HepG2 (cell line): ENCODE measurements around the gene SYNPO2L. TPM values are rescaled to one million over a fixed set of nuclear protein-coding genes. Genes with fewer than 3 reads are reported as not detected.

Experiments
- ATF7 ChIP-seq, 2 experiments: fragments of 450-650 bp in 1 of 2; sonication (generic) in 1 of 2; formaldehyde crosslinking in 1 of 2; IDR thresholded peaks; 2 replicates each; pipeline versions ENCODE4 v1.4.0 to v1.6.1; 2016 to 2020; ENCODE audit warnings: antibody characterized with exemption in 1 of 2, mild to moderate bottlenecking in 1 of 2, missing genetic modification reagents in 1 of 2
- BATF2 ChIP-seq: sonication (generic); formaldehyde crosslinking; IDR thresholded peaks from 2 replicates; pipeline ENCODE4 v1.8.0; 2022; ENCODE audit warnings: mild to moderate bottlenecking, missing genetic modification reagents, moderate library complexity
- GFI1 ChIP-seq: sonication (generic); formaldehyde crosslinking; IDR thresholded peaks from 2 replicates; pipeline ENCODE4 v1.5.0; 2020; ENCODE audit warnings: missing genetic modification reagents, mild to moderate bottlenecking, borderline replicate concordance
- HNF4G ChIP-seq, 2 experiments: sonication (generic) in 1 of 2; formaldehyde crosslinking in 1 of 2; IDR thresholded peaks; 2 replicates each; pipeline versions ENCODE4 v1.4.0 to v1.6.1; 2011 to 2020; ENCODE audit warnings: borderline replicate concordance in 2 of 2, low read depth in 2 of 2, mild to moderate bottlenecking in 2 of 2, low read length in 1 of 2, missing genetic modification reagents in 1 of 2, moderate library complexity in 1 of 2
- HOXA7 ChIP-seq: sonication (generic); formaldehyde crosslinking; IDR thresholded peaks from 2 replicates; pipeline ENCODE4 v1.8.1; 2022; ENCODE audit warnings: mild to moderate bottlenecking, missing genetic modification reagents, moderate library complexity
- polyA plus RNA-seq, 8 experiments: library from polyadenylated mRNA; depleted of rRNA in 3 of 8; stranded (reverse) in 7 of 8; unstranded in 1 of 8; fragments of >200 nt; fragmentation: Illumina TruSeq in 4 of 8; extraction: Trizol in 4 of 8; gene quantifications; 2 replicates each; pipeline versions ENCODE4 v1.2.1 to v1.2.3, GENCODE V29; 2011 to 2016; ENCODE audit warnings: low read depth in 4 of 8, missing spikeins in 1 of 8, mixed read lengths in 1 of 8; ENCODE audit not compliant: insufficient read depth in 1 of 8
- total RNA-seq, 5 experiments: library from RNA; depleted of rRNA; stranded (reverse); fragments of >200 nt; fragmentation: Illumina TruSeq; extraction: Trizol; gene quantifications; 2 replicates each; pipeline ENCODE4 v1.2.3, GENCODE V29; 2016; ENCODE audit warnings: low read depth in 1 of 5
- TF ChIP-seq, protein P1 (sequence below): sonication (generic); formaldehyde crosslinking; IDR thresholded peaks from 2 replicates; pipeline ENCODE4 v1.4.0; 2020; ENCODE audit warnings: missing genetic modification reagents, low read depth, mild to moderate bottlenecking, borderline replicate concordance
- TF ChIP-seq, protein P2 (sequence below): IDR thresholded peaks from 2 replicates; pipeline ENCODE4 v1.6.1; 2016; ENCODE audit warnings: missing biosample characterization, missing genetic modification reagents, low read depth

SYNPO2L gene
- total and polyA plus RNA-seq, 2 of the 13 experiments (the other 11 are each of a cell fraction or from before 2014, with no cell fraction given) = not detected

GRCh38 chr10:73641328-73642060, 14.3 kb downstream of the SYNPO2L start, which contains the start of gene MYOZ1 (continued):
- TF ChIP-seq HOXA7 (no peak), HNF4G (IDR thresholded peaks at IDR 0.05; ENCODE audit: borderline replicate concordance, low read depth, low read length) (no peak), HNF4G (CRISPR knock-in tag; IDR thresholded peaks at IDR 0.05; ENCODE audit: borderline replicate concordance, low read depth) (no peak), BATF2 (CRISPR knock-in tag) (no peak), ATF7 (IDR thresholded peaks at IDR 0.05) (no peak), ATF7 (CRISPR knock-in tag; IDR thresholded peaks at IDR 0.05) (no peak), GFI1 (CRISPR knock-in tag) (no peak)
- TF ChIP-seq, protein P1, sequence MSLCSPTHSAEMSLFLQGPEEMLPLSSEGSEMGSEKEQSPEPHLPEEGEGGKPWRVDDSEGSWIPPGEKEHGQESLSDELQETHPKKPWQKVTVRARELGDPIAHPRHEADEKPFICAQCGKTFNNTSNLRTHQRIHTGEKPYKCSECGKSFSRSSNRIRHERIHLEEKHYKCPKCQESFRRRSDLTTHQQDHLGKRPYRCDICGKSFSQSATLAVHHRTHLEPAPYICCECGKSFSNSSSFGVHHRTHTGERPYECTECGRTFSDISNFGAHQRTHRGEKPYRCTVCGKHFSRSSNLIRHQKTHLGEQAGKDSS (CRISPR knock-in tag) = no peak
- TF ChIP-seq, protein P2, sequence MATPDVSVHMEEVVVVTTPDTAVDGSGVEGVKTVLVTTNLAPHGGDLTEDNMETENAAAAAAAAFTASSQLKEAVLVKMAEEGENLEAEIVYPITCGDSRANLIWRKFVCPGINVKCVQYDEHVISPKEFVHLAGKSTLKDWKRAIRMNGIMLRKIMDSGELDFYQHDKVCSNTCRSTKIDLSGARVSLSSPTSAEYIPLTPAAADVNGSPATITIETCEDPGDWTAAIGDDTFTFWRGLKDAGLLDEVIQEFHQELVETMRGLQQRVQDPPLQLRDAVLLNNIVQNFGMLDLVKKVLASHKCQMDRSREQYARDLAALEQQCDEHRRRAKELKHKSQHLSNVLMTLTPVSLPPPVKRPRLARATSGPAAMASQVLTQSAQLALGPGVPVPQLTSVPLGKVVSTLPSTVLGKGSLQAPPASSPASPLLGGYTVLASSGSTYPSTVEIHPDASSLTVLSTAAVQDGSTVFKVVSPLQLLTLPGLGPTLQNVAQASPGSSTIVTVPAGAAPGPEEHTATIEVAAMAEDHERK (CRISPR knock-in tag) = no peak
- TF ChIP-seq, all 625 proteins: peak for 0
